HEK293T (cell line): ENCODE measurements around the gene ZC3H4.
A peak's percentile ranks its signal among the peaks of the same experiment; 100 is the strongest.

Experiments used
- ARNT ChIP-seq: fragments of 450-650 bp; IDR thresholded peaks from 2 replicates; pipeline ENCODE4 v1.6.1; 2017; ENCODE audit warnings: mild to moderate bottlenecking
- BHLHE40 ChIP-seq: fragments of 450-650 bp; IDR thresholded peaks from 2 replicates; pipeline ENCODE4 v1.6.1; 2016; ENCODE audit warnings: mild to moderate bottlenecking, moderate library complexity, borderline replicate concordance
- ELF4 ChIP-seq: fragments of 450-650 bp; IDR thresholded peaks from 2 replicates; pipeline ENCODE4 v1.6.1; 2017; ENCODE audit warnings: antibody characterized with exemption
- FOXA1 ChIP-seq: fragments of 450-650 bp; IDR thresholded peaks from 2 replicates; pipeline ENCODE4 v1.6.1; 2016; ENCODE audit warnings: mild to moderate bottlenecking
- FOXK2 ChIP-seq: fragments of 450-650 bp; IDR thresholded peaks from 2 replicates; pipeline ENCODE4 v1.6.1; 2016; ENCODE audit warnings: mild to moderate bottlenecking
- FOXM1 ChIP-seq: fragments of 450-650 bp; IDR thresholded peaks from 2 replicates; pipeline ENCODE4 v1.6.1; 2017; ENCODE audit warnings: mild to moderate bottlenecking, borderline replicate concordance
- HDGF ChIP-seq: fragments of 450-650 bp; IDR thresholded peaks from 2 replicates; pipeline ENCODE4 v1.6.1; 2017; ENCODE audit warnings: antibody characterized with exemption, borderline replicate concordance
- L3MBTL2 ChIP-seq: fragments of 450-650 bp; conservative IDR thresholded peaks from 2 replicates; pipeline ENCODE4 v1.6.1; 2016; ENCODE audit warnings: mild to moderate bottlenecking
- LEF1 ChIP-seq: fragments of 450-650 bp; IDR thresholded peaks from 2 replicates; pipeline ENCODE4 v1.6.1; 2017; ENCODE audit warnings: mild to moderate bottlenecking, borderline replicate concordance
- NFRKB ChIP-seq: fragments of 450-650 bp; IDR thresholded peaks from 2 replicates; pipeline ENCODE4 v1.6.1; 2016; ENCODE audit warnings: mild to moderate bottlenecking, moderate library complexity
- PKNOX1 ChIP-seq: fragments of 450-650 bp; IDR thresholded peaks from 2 replicates; pipeline ENCODE4 v1.6.1; 2016
- SP1 ChIP-seq: fragments of 450-650 bp; IDR thresholded peaks from 2 replicates; pipeline ENCODE4 v1.6.1; 2017
- SUZ12 ChIP-seq: fragments of 450-650 bp; IDR thresholded peaks from 2 replicates; pipeline ENCODE4 v1.6.1; 2016; ENCODE audit warnings: mild to moderate bottlenecking
- TARDBP ChIP-seq: fragments of 450-650 bp; IDR thresholded peaks from 2 replicates; pipeline ENCODE4 v1.6.1; 2016

DNA sequence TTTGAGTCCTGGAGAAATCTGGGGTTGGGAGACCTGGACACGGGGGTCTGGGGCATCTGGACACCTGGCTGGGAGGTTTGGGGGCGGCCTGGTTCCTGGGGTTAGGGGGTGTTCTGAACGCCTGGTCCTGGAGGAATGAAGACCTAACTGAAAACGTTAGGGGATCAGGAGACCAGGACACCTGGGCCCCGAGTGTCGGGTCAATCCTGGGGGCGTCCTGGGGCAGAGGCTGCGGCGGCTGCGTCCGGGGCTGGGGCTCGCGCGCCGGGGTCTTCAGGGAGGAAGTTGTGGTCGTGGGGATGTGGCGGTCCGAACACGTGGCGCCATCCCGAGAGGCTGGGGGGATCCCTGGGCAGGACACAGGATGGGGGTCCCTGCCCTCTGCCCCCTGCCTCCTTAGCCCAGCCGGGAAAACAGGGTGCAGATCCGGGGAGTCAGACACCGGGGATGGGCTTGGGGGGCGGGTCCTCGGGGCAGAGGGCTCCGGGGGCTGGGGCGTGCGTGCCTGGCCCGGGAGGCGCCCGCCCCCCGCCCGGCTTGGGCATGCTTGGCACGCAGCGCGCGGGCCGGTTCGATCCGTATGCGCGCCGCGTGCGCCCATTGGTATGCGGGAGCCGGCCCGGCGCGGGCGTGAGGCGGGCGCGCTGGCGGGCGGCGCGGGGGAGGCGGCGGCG lies 93.3 kb downstream of the ZC3H4 start:
- TF ChIP-seq NFRKB, result no peak
- peak; percentile 24; the same call in 1 of the 2 replicates for TF ChIP-seq L3MBTL2
- TF ChIP-seq PKNOX1, result no peak
- TF ChIP-seq FOXK2, result no peak
- TF ChIP-seq HDGF, result no peak
- no peak for TF ChIP-seq FOXM1
- TF ChIP-seq ARNT, result no peak
- TF ChIP-seq SP1, result no peak
- TF ChIP-seq ELF4, result no peak
- TF ChIP-seq TARDBP, result no peak
- TF ChIP-seq LEF1, result no peak
- TF ChIP-seq FOXA1, result no peak
- no peak for TF ChIP-seq SUZ12
- TF ChIP-seq BHLHE40, result no peak
